ENCODE results near the gene ZNF385B. TPM values are rescaled to one million over a fixed set of nuclear protein-coding genes. Genes with fewer than 3 reads are reported as not detected.

ZNF385B gene
- total and polyA plus RNA-seq, 7 donors = 0.35 to 5.6 (median 3.0) TPM; not detected in 1

GRCh38 chr2:179884193-179884592 is 22.8 kb upstream of the ZNF385B start:
- 87 to 89% methylated on average over 8 of the region's 8 CpGs for WGBS, 2 donors
- H3K27ac ChIP-seq = no peak overlapping the region
- no peaks in the 10 kb centered on the region for H3K4me1 ChIP-seq
- no peak for DNase-seq
- H3K36me3 ChIP-seq = no peaks in the 10 kb centered on the region
- TF ChIP-seq EP300 (IDR thresholded peaks at IDR 0.05) (no peak), CTCF (IDR thresholded peaks at IDR 0.05) (no peak), POLR2AphosphoS5 (IDR thresholded peaks at IDR 0.05) (no peak), POLR2A (IDR thresholded peaks at IDR 0.05) (no peak)
- no peak overlapping the region for H3K4me3 ChIP-seq
- H3K27me3 ChIP-seq = no peaks in the 10 kb centered on the region
- no peaks in the 10 kb centered on the region for H3K9me3 ChIP-seq
- intact Hi-C loops (cut with DNase I) = no loop called here

GRCh38 chr2:179882851-179883806 is 21.7 kb upstream of the ZNF385B start:
- intact Hi-C loops (cut with DNase I) = no loop called here
- no peaks in the 10 kb centered on the region for H3K36me3 ChIP-seq
- peaks cover 0 to under 1% (median 0%) of the 10 kb centered on the region in 4 donors for H3K4me1 ChIP-seq
- no peak for DNase-seq
- no peak overlapping the region for H3K27ac ChIP-seq
- TF ChIP-seq CTCF (IDR thresholded peaks at IDR 0.05) (no peak), POLR2AphosphoS5 (IDR thresholded peaks at IDR 0.05) (no peak), EP300 (IDR thresholded peaks at IDR 0.05) (no peak), POLR2A (IDR thresholded peaks at IDR 0.05) (no peak)
- H3K9me3 ChIP-seq = no peaks in the 10 kb centered on the region
- H3K27me3 ChIP-seq = no peaks in the 10 kb centered on the region
- WGBS, 2 donors = 94 to 97% methylated on average over 6 of the region's 6 CpGs
- no peak overlapping the region for H3K4me3 ChIP-seq

GRCh38 chr2:179877601-179878364 is 16.4 kb upstream of the ZNF385B start:
- no peak overlapping the region for H3K4me3 ChIP-seq
- H3K9me3 ChIP-seq = no peaks in the 10 kb centered on the region
- intact Hi-C loops (cut with DNase I) = no loop called here
- H3K27me3 ChIP-seq = no peaks in the 10 kb centered on the region
- DNase-seq = no peak
- no peak overlapping the region for H3K27ac ChIP-seq
- H3K36me3 ChIP-seq = no peaks in the 10 kb centered on the region
- TF ChIP-seq EP300 (IDR thresholded peaks at IDR 0.05) (no peak), CTCF (IDR thresholded peaks at IDR 0.05) (no peak), POLR2A (IDR thresholded peaks at IDR 0.05) (no peak), POLR2AphosphoS5 (IDR thresholded peaks at IDR 0.05) (no peak)
- peaks cover 0 to 10% (median 0%) of the 10 kb centered on the region in 4 donors for H3K4me1 ChIP-seq
- WGBS, 2 donors = 79 to 84% methylated on average over 4 of the region's 4 CpGs

- 70 to 72% methylated on average over 1 of the region's 1 CpG for WGBS, 2 donors
- no peaks in the 10 kb centered on the region for H3K9me3 ChIP-seq
- no peak for DNase-seq
- H3K27me3 ChIP-seq = no peaks in the 10 kb centered on the region
- H3K4me1 ChIP-seq = peaks cover 0 to 10% (median 0%) of the 10 kb centered on the region in 4 donors
- no peaks in the 10 kb centered on the region for H3K36me3 ChIP-seq
- intact Hi-C loops (cut with DNase I) = no loop called here
- TF ChIP-seq POLR2AphosphoS5 (IDR thresholded peaks at IDR 0.05) = no peak
- no peak overlapping the region for H3K4me3 ChIP-seq
- H3K27ac ChIP-seq = no peak overlapping the region
These were observed 14.9 kb upstream of the ZNF385B start for GRCh38 chr2:179876266-179876665.

GRCh38 chr2:179875864-179876263 is 14.5 kb upstream of the ZNF385B start:
- H3K27ac ChIP-seq = no peak overlapping the region
- DNase-seq = no peak
- intact Hi-C loops (cut with DNase I) = no loop called here
- H3K9me3 ChIP-seq = no peaks in the 10 kb centered on the region
- no peak for TF ChIP-seq CTCF (IDR thresholded peaks at IDR 0.05)
- no peak for TF ChIP-seq POLR2AphosphoS5 (IDR thresholded peaks at IDR 0.05)
- TF ChIP-seq POLR2A (IDR thresholded peaks at IDR 0.05) = no peak
- no peak for TF ChIP-seq EP300 (IDR thresholded peaks at IDR 0.05)
- H3K27me3 ChIP-seq = no peaks in the 10 kb centered on the region
- peaks cover 0 to 10% (median 0%) of the 10 kb centered on the region in 4 donors for H3K4me1 ChIP-seq
- H3K4me3 ChIP-seq = no peak overlapping the region
- no peaks in the 10 kb centered on the region for H3K36me3 ChIP-seq
